ENCODE results near the gene CENPT. TPM values are rescaled to one million over a fixed set of nuclear protein-coding genes. Genes with fewer than 3 reads are reported as not detected.

The CENPT gene
- total RNA-seq, 1 experiment from 2014 or later: 60.9 TPM

DNA sequence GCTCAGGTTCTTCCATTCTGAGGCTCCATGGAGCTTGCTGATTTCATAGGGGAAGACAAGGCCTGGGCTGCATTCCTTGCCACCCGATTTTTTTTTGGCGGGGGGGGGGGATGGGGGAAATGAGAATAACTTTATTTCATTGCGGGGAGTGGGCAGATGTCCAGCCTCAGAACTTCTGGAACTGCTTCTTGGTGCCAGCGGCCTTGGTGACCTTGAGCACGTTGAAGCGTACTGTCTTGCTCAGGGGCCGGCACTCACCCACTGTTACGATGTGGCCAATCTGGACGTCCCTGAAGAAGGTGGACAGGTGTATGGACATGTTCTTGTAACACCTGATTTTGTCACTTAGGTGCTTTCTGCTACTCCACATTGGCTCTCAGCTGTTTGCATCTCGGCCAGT is 8.3 kb upstream of the CENPT start:
- Mint-ChIP-seq H3K4me1 (peaks cover 37 to 46% of the 10 kb centered on the region in 2 experiments), H3K36me3 (ENCODE audit: insufficient read depth in 1 of 3, low read depth in 3 of 3) (peaks cover 9 to 27% (median 20%) of the 10 kb centered on the region in 3 experiments; a peak in 6 of 7 replicates), H3K27ac (peak overlapping the region in 1 of 3 experiments; percentile 81; a peak in 1 of 7 replicates), H3K4me3 (peak overlapping the region in 1 of 2 experiments; percentile 57; a peak in 1 of 5 replicates), H3K27me3 (ENCODE audit: low read depth) (no peaks in the 10 kb centered on the region), H3K9me3 (no peaks in the 10 kb centered on the region)
- TF ChIP-seq, protein P1, sequence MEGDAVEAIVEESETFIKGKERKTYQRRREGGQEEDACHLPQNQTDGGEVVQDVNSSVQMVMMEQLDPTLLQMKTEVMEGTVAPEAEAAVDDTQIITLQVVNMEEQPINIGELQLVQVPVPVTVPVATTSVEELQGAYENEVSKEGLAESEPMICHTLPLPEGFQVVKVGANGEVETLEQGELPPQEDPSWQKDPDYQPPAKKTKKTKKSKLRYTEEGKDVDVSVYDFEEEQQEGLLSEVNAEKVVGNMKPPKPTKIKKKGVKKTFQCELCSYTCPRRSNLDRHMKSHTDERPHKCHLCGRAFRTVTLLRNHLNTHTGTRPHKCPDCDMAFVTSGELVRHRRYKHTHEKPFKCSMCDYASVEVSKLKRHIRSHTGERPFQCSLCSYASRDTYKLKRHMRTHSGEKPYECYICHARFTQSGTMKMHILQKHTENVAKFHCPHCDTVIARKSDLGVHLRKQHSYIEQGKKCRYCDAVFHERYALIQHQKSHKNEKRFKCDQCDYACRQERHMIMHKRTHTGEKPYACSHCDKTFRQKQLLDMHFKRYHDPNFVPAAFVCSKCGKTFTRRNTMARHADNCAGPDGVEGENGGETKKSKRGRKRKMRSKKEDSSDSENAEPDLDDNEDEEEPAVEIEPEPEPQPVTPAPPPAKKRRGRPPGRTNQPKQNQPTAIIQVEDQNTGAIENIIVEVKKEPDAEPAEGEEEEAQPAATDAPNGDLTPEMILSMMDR (conservative IDR thresholded peaks at IDR 0.05): no peak
- Histone ChIP-seq H4K5ac (ENCODE audit: insufficient read length, low read depth, low read length) (no peak overlapping the region), H4K20me1 (ENCODE audit: control insufficient read depth, insufficient read depth, insufficient read length) (no peaks in the 10 kb centered on the region), H3K27me3 (ENCODE audit: insufficient read depth, low read length) (no peaks in the 10 kb centered on the region), H4K91ac (ENCODE audit: insufficient read length, low read depth, low read length) (no peak overlapping the region), H3K14ac (ENCODE audit: insufficient read depth, low read length) (no peak overlapping the region; the same call in 1 of the 2 replicates), H3T11ph (ENCODE audit: low read length) (no peak overlapping the region), H3K9me3 (ENCODE audit: control insufficient read depth, low read depth, low read length) (no peaks in the 10 kb centered on the region), H3K56ac (ENCODE audit: insufficient read length, low read depth, low read length) (no peak overlapping the region), H3K18ac (ENCODE audit: insufficient read length, low read depth, low read length) (no peak overlapping the region), H3K79me1 (ENCODE audit: insufficient read depth, low read depth, low read length, poor library complexity, severe bottlenecking) (peaks cover 2% of the 10 kb centered on the region), H3K4ac (ENCODE audit: low read depth, low read length) (no peak overlapping the region), H2BK12ac (ENCODE audit: insufficient read length, low read depth, low read length) (no peak overlapping the region), H3K79me2 (ENCODE audit: insufficient read depth, low read length) (peaks cover 46% of the 10 kb centered on the region; the same call in 1 of the 2 replicates), H4K8ac (replicated peaks; ENCODE audit: insufficient read length, low read depth, low read length) (no peak overlapping the region), H2BK5ac (ENCODE audit: insufficient read length, low read length) (no peak overlapping the region), H2BK120ac (ENCODE audit: low read depth, low read length, poor library complexity, severe bottlenecking) (no peak overlapping the region), H2BK15ac (ENCODE audit: low read depth, low read length) (no peak overlapping the region), H3K23ac (ENCODE audit: insufficient read length, low read depth, low read length) (no peak overlapping the region), H3K23me2 (ENCODE audit: insufficient read length, low read depth, low read length, poor library complexity, severe bottlenecking) (no peaks in the 10 kb centered on the region), H2AK5ac (ENCODE audit: insufficient read length, low read length) (no peak overlapping the region), H2BK20ac (ENCODE audit: low read depth, low read length, poor library complexity, severe bottlenecking) (no peak overlapping the region), H3K9ac (ENCODE audit: extremely low read depth, insufficient read length, low read length) (no peak overlapping the region), H3K27ac (ENCODE audit: insufficient read length, low read depth, low read length) (no peak overlapping the region), H2AFZ (ENCODE audit: low read length) (no peak overlapping the region), H3K4me2 (ENCODE audit: insufficient read depth, insufficient read length, low read length) (no peak overlapping the region), H3K4me1 (ENCODE audit: insufficient read depth, low read length) (peaks cover 6% of the 10 kb centered on the region; the same call in 1 of the 2 replicates)
- no CpG with 5 or more reads among the region's 10 CpGs for WGBS (ENCODE audit: extremely low coverage, insufficient read length, low lambda C conversion rate)
- no peak for DNase-seq
